ENCODE measurements around the gene TNS2. TPM values are rescaled to one million over a fixed set of nuclear protein-coding genes. Genes with fewer than 3 reads are reported as not detected.

TNS2 gene
- total RNA-seq (2022; extraction: Qiagen RNA extraction; ENCODE audit: low read depth), result 11.2 to 16.8 TPM (median 13.0 TPM) in 5 replicates

GRCh38 chr12:53049571-53050318, at the start of gene TNS2:
Gene TNS2, plus strand, starts transcription at chr12:53050065. Its CDS starts 121 bp downstream, at chr12:53050186.

GRCh38 chr12:53005986-53006809, 43.7 kb upstream of the TNS2 start, which contains the start of gene EIF4B:
Gene EIF4B, plus strand, starts transcription at chr12:53006456. Its CDS starts 28 bp downstream, at chr12:53006484.

GRCh38 chr12:53079226-53080117, 29.6 kb downstream of the TNS2 start, which contains the start of gene SPRYD3:
Gene SPRYD3, minus strand, starts transcription at chr12:53079390. Its CDS starts 57 bp downstream, at chr12:53079333.

GRCh38 chr12:53097564-53098353, 47.9 kb downstream of the TNS2 start, which contains the start of gene IGFBP6:
Gene IGFBP6, plus strand, starts transcription at chr12:53097667. Its CDS starts 51 bp downstream, at chr12:53097718.

GRCh38 chr12:53102883-53103807, 53.3 kb downstream of the TNS2 start, which contains the start of gene SOAT2:
Gene SOAT2, plus strand, starts transcription at chr12:53103486. Its CDS starts 92 bp downstream, at chr12:53103578.

Other genes with a start within 250 kb of the TNS2 start
- 2.3 to 4.2 TPM (median 3.1 TPM) in 5 replicates for gene KRT4, start 235.9 kb upstream of the TNS2 start, total RNA-seq (2022; extraction: Qiagen RNA extraction; ENCODE audit: low read depth)
- 0.09 to 0.22 TPM (median 0.16 TPM) in 4 of 5 replicates, not detected in the other for gene KRT79, start 215.8 kb upstream of the TNS2 start, total RNA-seq (2022; extraction: Qiagen RNA extraction; ENCODE audit: low read depth)
- gene KRT78, start 201.1 kb upstream of the TNS2 start, total RNA-seq (2022; extraction: Qiagen RNA extraction; ENCODE audit: low read depth), result 0.06 TPM in 1 of 5 replicates, not detected in the others
- 2,787 to 3,378 TPM (median 3,286 TPM) in 5 replicates for gene KRT8, start 145.0 kb upstream of the TNS2 start, total RNA-seq (2022; extraction: Qiagen RNA extraction; ENCODE audit: low read depth)
- gene KRT18, start 100.9 kb upstream of the TNS2 start, total RNA-seq (2022; extraction: Qiagen RNA extraction; ENCODE audit: low read depth), result 1,942 to 2,363 TPM (median 2,341 TPM) in 5 replicates
- gene EIF4B, start 43.6 kb upstream of the TNS2 start, total RNA-seq (2022; extraction: Qiagen RNA extraction; ENCODE audit: low read depth), result 250 to 461 TPM (median 286 TPM) in 5 replicates
- 33.3 to 38.3 TPM (median 38.0 TPM) in 5 replicates for gene SPRYD3, start 29.3 kb downstream of the TNS2 start, total RNA-seq (2022; extraction: Qiagen RNA extraction; ENCODE audit: low read depth)
- 148 to 241 TPM (median 237 TPM) in 5 replicates for gene IGFBP6, start 47.6 kb downstream of the TNS2 start, total RNA-seq (2022; extraction: Qiagen RNA extraction; ENCODE audit: low read depth)
- gene SOAT2, start 53.4 kb downstream of the TNS2 start, total RNA-seq (2022; extraction: Qiagen RNA extraction; ENCODE audit: low read depth), result 0.17 to 0.24 TPM (median 0.21 TPM) in 4 of 5 replicates, not detected in the other
- 13.0 to 17.4 TPM (median 14.9 TPM) in 5 replicates for gene ZNF740, start 130.7 kb downstream of the TNS2 start, total RNA-seq (2022; extraction: Qiagen RNA extraction; ENCODE audit: low read depth)
- gene CSAD, start 130.9 kb downstream of the TNS2 start, total RNA-seq (2022; extraction: Qiagen RNA extraction; ENCODE audit: low read depth), result 4.3 to 7.9 TPM (median 5.4 TPM) in 5 replicates
- gene ITGB7, start 157.2 kb downstream of the TNS2 start, total RNA-seq (2022; extraction: Qiagen RNA extraction; ENCODE audit: low read depth), result 0.29 to 0.56 TPM (median 0.45 TPM) in 5 replicates
- gene RARG, start 182.1 kb downstream of the TNS2 start, total RNA-seq (2022; extraction: Qiagen RNA extraction; ENCODE audit: low read depth), result 25.8 to 32.8 TPM (median 30.4 TPM) in 5 replicates
- gene ESPL1, start 218.2 kb downstream of the TNS2 start, total RNA-seq (2022; extraction: Qiagen RNA extraction; ENCODE audit: low read depth), result 18.7 to 21.3 TPM (median 19.6 TPM) in 5 replicates
- 469 to 566 TPM (median 535 TPM) in 5 replicates for gene PFDN5, start 245.5 kb downstream of the TNS2 start, total RNA-seq (2022; extraction: Qiagen RNA extraction; ENCODE audit: low read depth)
- 75.0 to 112 TPM (median 95.8 TPM) in 5 replicates for gene MYG1, start 249.6 kb downstream of the TNS2 start, total RNA-seq (2022; extraction: Qiagen RNA extraction; ENCODE audit: low read depth)